Common myeloid progenitor, CD34-positive (primary cell): ENCODE data around the gene TLX3.

ENCODE experiments used
- CTCF ChIA-PET: fragments of 350-600 bp; sonication (Branson Sonifier 250); formaldehyde crosslinking; loops from one replicate; lab custom pipeline; 2021; ENCODE audit warnings: antibody characterized with exemption; lab: Charles Lee
- POLR2A ChIA-PET: fragments of 350-600 bp; sonication (Branson Sonifier 250); formaldehyde crosslinking; loops from one replicate; lab custom pipeline; 2021; ENCODE audit warnings: antibody characterized with exemption; lab: Charles Lee
- DNase-seq, 3 donors: peaks; one replicate each; pipeline versions ENCODE4 v3.0.0 to v3.0.0-alpha.2; 2013
- H3K27ac ChIP-seq, 2 experiments: 1 replicate in 1 of 2; 2 replicates in 1 of 2; pipeline ENCODE4 v1.7.0; 2013; ENCODE audit warnings: inconsistent platforms in 2 of 2, low read length in 2 of 2, mild to moderate bottlenecking in 2 of 2, low read depth in 1 of 2, moderate library complexity in 1 of 2; ENCODE audit not compliant: severe bottlenecking in 2 of 2, insufficient read depth in 1 of 2, poor library complexity in 1 of 2
- H3K27me3 ChIP-seq, 5 experiments: replicated peaks in 2 of 5; 1 replicate in 3 of 5; 2 replicates in 2 of 5; pipeline versions ENCODE4 v1.6.1 to v1.7.0; 2013; ENCODE audit warnings: low read length in 4 of 5, mild to moderate bottlenecking in 2 of 5, moderate library complexity in 2 of 5, inconsistent platforms in 1 of 5; ENCODE audit not compliant: insufficient read depth in 5 of 5, control insufficient read depth in 4 of 5
- H3K36me3 ChIP-seq, 4 experiments: 1 replicate in 2 of 4; 2 replicates in 2 of 4; pipeline versions ENCODE4 v1.6.1 to v1.7.0; 2013; ENCODE audit warnings: low read length in 3 of 4, control low read depth in 1 of 4, mild to moderate bottlenecking in 1 of 4; ENCODE audit not compliant: control insufficient read depth in 4 of 4, insufficient read depth in 4 of 4
- H3K4me1 ChIP-seq, 4 experiments: 1 replicate in 3 of 4; 2 replicates in 1 of 4; pipeline versions ENCODE4 v1.6.1 to v1.7.1; 2013; ENCODE audit warnings: low read length in 3 of 4, mild to moderate bottlenecking in 3 of 4, control low read depth in 1 of 4, inconsistent platforms in 1 of 4, moderate library complexity in 1 of 4; ENCODE audit not compliant: control insufficient read depth in 4 of 4, insufficient read depth in 4 of 4; ENCODE audit errors: control extremely low read depth in 1 of 4
- H3K4me3 ChIP-seq, 7 experiments: 1 replicate in 4 of 7; 2 replicates in 3 of 7; pipeline versions ENCODE4 v1.5.1 to v1.7.0; 2013; ENCODE audit warnings: mild to moderate bottlenecking in 7 of 7, low read length in 6 of 7, moderate library complexity in 6 of 7, inconsistent platforms in 2 of 7, low read depth in 2 of 7, control low read depth in 1 of 7; ENCODE audit not compliant: insufficient read depth in 4 of 7, control insufficient read depth in 1 of 7; ENCODE audit errors: extremely low read depth in 1 of 7
- H3K9me3 ChIP-seq, 5 experiments: 1 replicate in 4 of 5; 2 replicates in 1 of 5; pipeline versions ENCODE4 v1.6.1 to v1.7.1; 2013; ENCODE audit warnings: low read length in 4 of 5, mild to moderate bottlenecking in 2 of 5, inconsistent platforms in 1 of 5, low read depth in 1 of 5, moderate library complexity in 1 of 5; ENCODE audit not compliant: control insufficient read depth in 4 of 5, insufficient read depth in 2 of 5; ENCODE audit errors: control extremely low read depth in 1 of 5
- WGBS: methylation state at CpG from one replicate; pipeline ENCODE4 v1.1.5; 2013; ENCODE audit not compliant: insufficient coverage; 5-methylcytosine and 5-hydroxymethylcytosine counted together

Gene TLX3

DNA sequence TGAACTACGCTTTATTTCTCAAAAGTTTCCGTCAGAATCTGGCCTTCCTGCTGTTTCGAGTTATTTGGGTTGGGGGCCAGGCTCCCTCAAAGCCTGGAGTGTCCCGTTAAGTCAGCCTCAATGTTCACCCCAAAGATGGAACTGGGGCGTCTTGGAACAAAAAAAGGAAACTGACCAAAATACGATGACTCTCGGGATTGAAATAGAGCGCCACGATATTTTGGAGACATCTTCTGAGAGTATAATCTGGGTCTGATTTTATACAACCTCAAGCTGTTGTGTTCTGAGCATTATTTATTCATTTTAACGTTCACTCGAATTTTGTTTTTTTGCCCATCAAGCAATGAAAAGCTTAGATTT lies 28.1 kb downstream of the TLX3 start:
- POLR2A ChIA-PET = no interaction called here
- CTCF ChIA-PET = interaction anchor here (0.8 to 1.6 kb wide), 3 partner anchors 14 to 135 kb away, joined by 3 to 4 read pairs (median 4); no protein-coding TSS in a partner anchor

DNA sequence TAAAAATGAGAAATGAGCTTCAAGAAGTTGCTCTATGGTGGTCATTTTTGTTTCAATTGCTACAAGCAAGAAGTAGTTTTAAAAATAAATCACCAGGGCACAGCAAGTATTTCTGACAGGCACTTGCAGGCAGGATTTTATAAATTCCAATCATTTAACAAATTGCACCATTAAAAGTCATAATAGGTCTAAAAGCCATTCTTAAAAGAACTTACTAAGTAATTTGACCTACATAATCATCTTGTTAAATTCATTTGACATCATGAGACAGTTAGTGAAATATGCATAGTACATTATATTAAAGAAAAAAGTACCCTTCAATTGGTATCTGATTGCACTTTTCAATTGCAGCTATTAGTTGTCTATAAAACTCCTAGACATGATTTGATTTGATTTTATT lies 31.0 kb downstream of the TLX3 start:
- POLR2A ChIA-PET = no interaction called here

More for the DNA sequence above, 28.1 kb downstream of the TLX3 start:
- Histone ChIP-seq H3K27me3 (peaks cover 5 to 48% (median 21%) of the 10 kb centered on the region in 5 experiments), H3K4me1 (peaks cover 0 to 9% (median 5%) of the 10 kb centered on the region in 4 experiments), H3K4me3 (peak overlapping the region in 5 of 7 experiments; percentile 47 to 76 (median 56)), H3K36me3 (no peaks in the 10 kb centered on the region), H3K9me3 (no peaks in the 10 kb centered on the region), H3K27ac (no peak overlapping the region)
- DNase-seq = no peak
- 25% methylated on average over 11 of the region's 11 CpGs for WGBS

DNA sequence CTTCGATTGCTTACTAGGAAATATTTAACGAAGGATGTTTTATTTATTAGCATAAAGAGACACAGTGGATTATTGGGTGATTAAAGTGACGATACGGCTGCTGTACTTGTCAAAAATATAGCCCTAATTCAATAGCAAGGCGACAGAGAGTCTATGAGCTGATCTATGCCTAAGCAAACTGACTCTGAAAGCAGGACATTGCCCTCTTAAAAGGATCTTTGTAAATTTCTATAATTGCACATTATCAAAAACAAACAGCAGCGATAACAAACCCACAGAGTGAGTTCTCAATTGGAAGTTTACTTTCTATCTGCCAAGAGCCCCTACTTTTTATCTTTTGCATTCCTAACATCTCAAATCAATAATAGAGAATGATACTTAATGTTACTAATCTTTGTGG lies 31.4 kb downstream of the TLX3 start:
- Histone ChIP-seq H3K27me3 (peaks cover 0 to 33% (median 13%) of the 10 kb centered on the region in 5 experiments), H3K27ac (no peak overlapping the region), H3K36me3 (no peaks in the 10 kb centered on the region), H3K9me3 (no peaks in the 10 kb centered on the region), H3K4me3 (no peak overlapping the region), H3K4me1 (peaks cover 0 to 9% (median 5%) of the 10 kb centered on the region in 4 experiments)
- ChIA-PET CTCF (interaction anchor here (0.7 to 6.0 kb wide), 7 partner anchors 9 to 135 kb away, joined by 3 to 25 read pairs (median 5); no protein-coding TSS in a partner anchor), POLR2A (interaction anchor here (0.7 kb wide), 1 partner anchor 1824 kb away, joined by 4 read pairs; no protein-coding TSS in a partner anchor)
- WGBS = 80% methylated on average over 1 of the region's 6 CpGs
- DNase-seq = no peak

More for the DNA sequence above, 31.0 kb downstream of the TLX3 start:
- Histone ChIP-seq H3K27ac (no peak overlapping the region), H3K9me3 (no peaks in the 10 kb centered on the region), H3K4me1 (peaks cover 0 to 9% (median 5%) of the 10 kb centered on the region in 4 experiments), H3K4me3 (no peak overlapping the region), H3K27me3 (peaks cover 0 to 37% (median 14%) of the 10 kb centered on the region in 5 experiments), H3K36me3 (no peaks in the 10 kb centered on the region)
- CTCF ChIA-PET = interaction anchor here (0.7 to 6.0 kb wide), 7 partner anchors 9 to 135 kb away, joined by 3 to 25 read pairs (median 3); no protein-coding TSS in a partner anchor
- DNase-seq = no peak

DNA sequence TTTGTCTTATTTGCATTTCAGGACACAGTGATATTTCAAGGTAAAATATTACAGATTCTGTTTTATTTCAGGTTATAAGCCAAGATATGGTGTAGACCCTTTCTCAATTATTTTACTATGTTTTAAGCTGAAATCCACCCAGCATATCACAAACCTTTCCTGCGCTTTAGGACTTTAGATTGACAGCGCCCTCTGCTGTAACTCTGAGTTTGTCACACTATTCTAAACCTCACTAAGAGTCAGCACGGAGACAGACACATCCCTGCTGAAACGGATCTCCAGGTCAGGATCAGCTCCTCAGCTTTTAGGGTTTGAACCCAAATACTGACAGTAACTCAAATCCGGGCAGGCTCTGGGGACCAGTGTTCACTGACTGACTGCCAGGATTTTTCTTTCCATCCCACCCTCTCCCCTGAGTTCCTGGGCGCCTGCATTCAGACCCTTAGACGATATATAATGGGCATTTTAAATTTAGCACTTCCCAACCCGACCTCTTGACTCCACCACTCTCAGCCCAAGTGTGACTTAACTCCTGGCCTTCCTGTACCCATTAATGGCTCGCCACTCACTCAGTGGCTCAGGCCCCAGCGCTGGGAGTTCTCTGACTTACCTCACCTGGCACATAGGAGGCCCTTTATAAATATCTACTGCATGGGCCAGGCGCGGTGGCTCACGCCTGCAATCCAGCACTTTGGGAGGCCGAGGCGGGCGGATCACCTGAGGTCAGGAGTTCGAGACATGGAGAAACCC lies 33.5 kb downstream of the TLX3 start:
- H3K9me3 ChIP-seq = no peaks in the 10 kb centered on the region
- WGBS = 75% methylated on average over 15 of the region's 17 CpGs
- H3K27ac ChIP-seq = no peak overlapping the region
- H3K27me3 ChIP-seq = peaks cover 0 to 13% (median 5%) of the 10 kb centered on the region in 5 experiments
- H3K36me3 ChIP-seq = no peaks in the 10 kb centered on the region
- DNase-seq = peak; percentile 65 to 83 (median 77)
- no peak overlapping the region for H3K4me3 ChIP-seq
- POLR2A ChIA-PET = no interaction called here
- H3K4me1 ChIP-seq = no peaks in the 10 kb centered on the region
- CTCF ChIA-PET = interaction anchor here (0.9 to 6.0 kb wide), 14 partner anchors 10 to 597 kb away, joined by 3 to 25 read pairs (median 4); no protein-coding TSS in a partner anchor

DNA sequence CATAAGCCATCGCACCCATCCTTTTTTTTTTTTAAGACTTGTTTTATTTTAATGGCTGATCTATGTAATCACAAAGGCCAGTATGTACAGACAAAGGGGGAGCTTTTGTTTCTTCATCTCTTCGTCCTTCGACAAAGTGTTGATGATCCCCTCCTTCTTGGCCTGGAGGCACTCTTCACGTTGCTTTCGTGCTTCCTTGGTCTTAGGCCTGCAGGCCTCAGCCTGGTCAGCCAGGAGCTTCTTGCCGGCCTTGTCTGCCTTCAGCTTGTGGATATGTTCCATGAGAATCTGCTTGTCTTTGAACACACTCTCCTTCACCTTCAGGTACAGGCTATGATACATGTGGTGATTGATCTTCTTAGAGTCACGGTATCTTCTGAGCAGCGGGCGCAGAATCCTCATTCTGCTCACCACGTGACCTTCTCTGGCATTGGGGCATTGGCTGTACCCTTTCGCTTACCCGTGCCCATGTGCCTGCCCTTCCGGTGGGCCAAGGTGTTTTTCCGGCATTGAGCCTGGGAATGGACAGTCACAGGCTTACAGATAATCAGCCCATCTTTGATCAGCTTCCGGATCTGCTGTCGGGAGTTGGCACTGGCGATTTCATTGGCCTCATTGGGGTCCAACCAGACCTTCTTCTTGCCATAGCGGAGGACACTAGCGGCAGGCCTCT lies 36.0 kb downstream of the TLX3 start:
- Histone ChIP-seq H3K27me3 (peaks cover 0 to 5% (median 0%) of the 10 kb centered on the region in 5 experiments), H3K4me3 (no peak overlapping the region), H3K27ac (no peak overlapping the region), H3K4me1 (no peaks in the 10 kb centered on the region), H3K9me3 (no peaks in the 10 kb centered on the region), H3K36me3 (no peaks in the 10 kb centered on the region)
- no peak for DNase-seq
- CTCF ChIA-PET = interaction anchor here (1.1 to 6.0 kb wide), 2 partner anchors 8 to 21 kb away, joined by 3 to 25 read pairs; no protein-coding TSS in a partner anchor
- WGBS = 98% methylated on average over 16 of the region's 19 CpGs
- POLR2A ChIA-PET = no interaction called here

DNA sequence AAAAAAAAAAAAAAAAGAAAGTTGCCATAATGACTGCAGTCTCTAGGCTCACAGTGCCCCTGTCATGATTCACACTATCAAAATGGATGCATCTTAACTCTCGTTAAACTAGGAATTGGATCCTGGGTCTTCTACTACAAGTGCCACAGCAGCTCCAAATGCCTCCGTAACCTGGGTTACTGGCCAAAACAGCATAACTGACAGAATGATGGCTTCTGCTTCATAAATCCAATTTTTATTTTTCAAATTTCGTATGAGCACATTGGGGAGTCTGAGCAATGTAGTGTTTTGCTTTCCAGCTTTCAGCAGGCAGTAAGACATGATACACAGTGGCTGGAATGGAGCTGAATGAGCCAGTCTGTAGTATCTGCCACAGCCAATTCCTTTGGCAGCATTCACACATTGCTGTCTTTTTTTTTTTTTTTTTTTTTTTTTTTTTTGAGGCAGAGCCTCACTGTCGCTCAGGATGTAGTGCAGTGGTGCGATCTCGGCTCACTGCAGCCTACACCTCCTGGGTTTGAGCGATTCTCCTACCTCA lies 42.6 kb downstream of the TLX3 start:
- no peaks in the 10 kb centered on the region for H3K36me3 ChIP-seq
- 100% methylated on average over 1 of the region's 7 CpGs for WGBS
- no peak overlapping the region for H3K4me3 ChIP-seq
- ChIA-PET POLR2A (interaction anchor here (0.8 kb wide), 1 partner anchor 328 kb away, joined by 4 read pairs; no protein-coding TSS in a partner anchor), CTCF (interaction anchor here (0.7 to 3.9 kb wide), 5 partner anchors 9 to 608 kb away, joined by 3 to 25 read pairs (median 3); no protein-coding TSS in a partner anchor)
- no peaks in the 10 kb centered on the region for H3K27me3 ChIP-seq
- H3K27ac ChIP-seq = no peak overlapping the region
- no peaks in the 10 kb centered on the region for H3K4me1 ChIP-seq
- DNase-seq = no peak
- no peaks in the 10 kb centered on the region for H3K9me3 ChIP-seq
